Urothelium cell line (cell line): ENCODE data around the gene DAAM2.
A peak's percentile ranks its signal among the peaks of the same experiment; 100 is the strongest.

Experiments
- DNase-seq: peaks from one replicate; pipeline ENCODE4 v3.0.0; 2011; ENCODE audit warnings: low spot score, mixed read lengths
- FAIRE-seq: peaks from 2 replicates; lab custom pipeline; 2011; peaks lifted over from hg19 to GRCh38; lab: Jason Lieb, UNC

The DAAM2 gene

DNA sequence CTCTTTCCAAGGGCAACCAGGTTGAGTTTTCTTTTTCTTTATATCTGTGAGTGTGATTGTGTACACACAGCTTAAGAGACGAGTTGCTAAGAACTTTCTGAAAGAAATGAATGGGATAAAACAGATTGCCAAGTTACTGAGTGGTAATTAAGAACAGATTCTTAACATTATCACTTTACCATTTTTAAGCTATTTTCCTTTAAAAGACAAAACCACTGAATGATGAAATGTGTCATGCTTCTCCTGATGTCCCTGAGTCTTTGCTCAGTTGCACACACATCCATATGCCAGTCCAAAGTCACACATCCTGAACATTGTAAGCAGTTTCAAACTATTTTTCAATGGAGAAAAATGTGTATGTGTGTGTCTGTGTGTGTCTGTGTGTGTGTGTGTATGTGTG lies 5.5 kb upstream of the DAAM2 start:
- DNase-seq (no peak), FAIRE-seq (no peak)

DNA sequence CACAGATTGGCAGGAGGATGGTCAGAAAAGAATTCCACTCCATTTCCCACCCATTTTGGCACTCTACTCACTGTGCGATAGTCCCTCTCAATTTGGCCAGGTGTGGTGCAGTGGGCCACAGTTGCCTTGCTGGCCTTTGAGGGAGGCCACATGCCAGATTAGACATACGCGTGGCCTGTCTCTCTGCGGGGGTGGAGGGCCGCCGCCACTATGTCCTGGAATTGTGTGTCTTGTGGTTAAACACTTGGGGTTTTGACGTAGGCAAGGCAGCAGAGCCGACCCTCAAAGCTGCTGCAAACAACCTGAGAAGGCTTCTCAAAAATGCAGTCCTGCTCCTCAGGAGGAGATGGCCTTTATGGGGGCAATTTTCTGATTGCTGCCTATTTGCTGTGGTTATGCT lies 4.9 kb upstream of the DAAM2 start:
- no peak for FAIRE-seq
- no peak for DNase-seq

DNA sequence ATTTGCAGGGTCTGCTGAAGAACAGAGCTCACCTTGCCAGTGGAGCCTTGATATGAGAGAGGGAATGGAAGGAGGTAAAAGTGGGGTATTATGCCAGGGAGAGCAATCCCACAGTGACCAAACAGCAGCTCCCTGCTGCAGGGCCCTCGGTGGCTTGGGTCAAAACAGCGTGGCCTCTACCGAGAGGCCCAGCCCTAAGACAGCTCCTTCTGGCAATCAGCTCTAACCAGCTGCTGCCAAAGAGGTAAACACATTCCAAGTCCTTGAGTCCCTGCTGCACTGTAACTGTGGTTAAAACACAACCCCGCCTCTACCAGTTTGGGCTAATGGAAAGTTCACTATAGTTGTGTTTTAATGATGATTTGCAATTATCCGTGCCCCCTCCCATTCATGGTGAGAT lies 1.4 kb upstream of the DAAM2 start:
- FAIRE-seq, result no peak
- DNase-seq, result no peak

DNA sequence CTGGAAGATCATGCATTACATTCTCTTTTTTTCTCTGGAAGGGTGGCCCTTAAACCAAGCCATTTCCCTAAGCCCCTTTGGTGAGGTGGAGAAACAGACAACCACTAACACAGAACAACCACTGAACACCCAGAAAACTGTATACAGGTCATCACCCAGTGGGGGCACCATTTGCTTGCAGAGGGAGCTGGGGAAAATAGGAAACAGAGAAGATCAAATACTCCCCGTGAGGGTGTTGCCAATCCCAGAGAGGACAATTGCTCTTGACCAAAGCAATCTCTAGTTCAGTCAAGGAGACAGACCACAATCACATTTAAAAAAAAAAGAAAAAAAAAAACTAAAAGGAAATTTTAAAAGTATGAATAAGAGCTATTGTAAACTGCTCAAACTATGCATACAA lies 865 bp upstream of the DAAM2 start:
- FAIRE-seq (no peak), DNase-seq (no peak)

DNA sequence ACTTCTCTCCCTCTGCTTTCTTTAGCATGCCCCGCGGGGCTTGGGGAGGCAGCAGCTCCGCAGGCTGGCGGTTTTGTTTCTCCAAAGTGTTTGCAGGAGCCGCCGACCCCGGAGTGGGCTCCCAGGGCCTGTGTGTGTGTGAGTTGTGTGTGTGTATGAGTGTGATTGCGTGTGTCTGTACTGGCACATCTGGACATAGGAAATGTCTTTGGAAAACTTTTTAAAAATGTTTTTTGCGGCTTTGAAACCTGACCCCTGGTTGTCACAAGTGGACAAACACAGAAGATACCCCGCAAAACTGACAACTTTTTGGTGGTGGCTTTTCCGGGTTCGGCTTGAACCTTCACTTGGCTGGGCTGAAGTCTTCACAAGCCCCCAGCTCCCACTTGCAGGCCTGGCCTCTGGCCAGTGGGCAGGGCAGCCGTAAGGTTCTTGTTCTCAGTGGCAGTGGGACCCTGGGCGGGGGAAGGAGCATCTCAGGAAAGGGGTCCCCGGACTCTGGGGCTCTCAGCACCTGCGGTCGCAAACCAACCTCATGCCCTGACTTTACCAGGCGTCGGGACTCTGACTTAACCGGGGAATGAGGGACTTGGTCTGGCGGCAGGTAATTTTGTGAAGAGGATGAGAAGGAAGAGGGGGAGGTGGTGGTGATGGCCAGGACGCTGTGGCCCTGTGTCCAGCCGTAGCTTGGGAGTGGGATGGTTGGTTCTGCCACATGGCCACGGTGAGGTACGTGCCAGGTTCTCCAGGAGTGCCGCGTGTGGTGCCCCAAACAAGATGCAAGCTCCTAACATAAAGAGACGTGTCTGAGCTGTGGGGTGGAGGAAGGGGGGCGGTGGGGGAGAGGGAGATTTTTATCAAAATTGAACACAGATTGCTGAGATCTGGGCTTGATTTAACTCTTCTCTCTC lies 619 bp downstream of the DAAM2 start:
- DNase-seq (no peak), FAIRE-seq (peak; percentile 48)

DNA sequence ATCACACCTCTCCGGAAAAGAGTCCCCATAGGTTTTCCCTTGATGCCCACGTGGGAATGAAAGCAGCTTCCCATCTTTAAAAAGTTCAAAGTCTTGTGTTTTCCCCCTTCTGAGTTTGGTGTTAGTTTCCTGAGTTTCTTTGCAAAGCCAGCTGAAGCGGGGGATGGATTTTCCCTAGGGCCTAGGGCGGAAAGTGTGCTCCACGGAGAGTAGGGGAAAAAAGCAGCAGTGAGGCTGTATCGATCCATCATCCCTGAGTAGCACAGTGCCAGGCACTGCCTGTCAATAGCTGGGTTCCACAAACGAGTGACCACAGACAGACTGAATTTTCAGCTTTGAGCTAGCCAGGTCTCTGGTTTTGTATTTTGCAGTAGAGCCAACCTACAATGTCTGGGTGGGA lies 1.3 kb downstream of the DAAM2 start:
- no peak for DNase-seq
- FAIRE-seq, result no peak

DNA sequence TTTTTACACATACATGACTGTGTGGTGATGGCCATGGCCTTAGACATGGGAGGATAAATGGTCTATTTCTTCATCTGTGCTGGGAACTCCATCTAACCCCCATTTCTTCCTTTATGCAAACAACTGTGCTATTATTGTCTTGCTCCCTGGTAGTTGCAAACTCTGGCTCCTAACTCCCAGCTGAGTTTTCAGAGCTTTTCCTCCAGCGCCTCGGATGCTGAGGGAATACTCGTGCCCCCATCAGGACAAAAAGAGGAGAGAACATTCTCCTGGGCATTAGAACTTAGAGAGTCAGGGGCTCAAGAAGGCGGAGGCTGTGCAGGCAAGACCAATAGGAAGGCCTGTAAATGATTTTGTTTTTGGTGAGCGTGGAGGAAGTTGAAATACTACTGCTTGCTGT lies 2.1 kb downstream of the DAAM2 start:
- FAIRE-seq (no peak), DNase-seq (no peak)

DNA sequence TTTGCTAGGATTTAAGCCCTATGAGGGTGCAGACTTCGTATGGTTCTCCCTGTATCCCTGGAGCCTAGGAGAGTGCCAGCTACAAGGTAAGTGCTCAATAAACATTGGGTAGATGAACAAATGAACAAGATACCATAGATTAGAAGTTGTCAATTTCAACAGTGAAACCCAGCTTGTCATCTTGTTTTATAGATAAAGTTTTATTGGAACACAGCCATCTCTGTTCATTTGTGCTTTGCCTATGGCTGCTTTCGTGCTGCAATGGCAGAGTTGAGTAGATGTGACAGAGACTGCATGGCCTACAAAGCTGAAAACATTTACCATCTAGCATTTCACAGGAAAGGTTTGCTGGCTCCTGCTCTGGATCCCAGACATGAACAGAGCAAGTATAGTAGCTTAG lies 5.6 kb downstream of the DAAM2 start:
- no peak for FAIRE-seq
- DNase-seq, result no peak

DNA sequence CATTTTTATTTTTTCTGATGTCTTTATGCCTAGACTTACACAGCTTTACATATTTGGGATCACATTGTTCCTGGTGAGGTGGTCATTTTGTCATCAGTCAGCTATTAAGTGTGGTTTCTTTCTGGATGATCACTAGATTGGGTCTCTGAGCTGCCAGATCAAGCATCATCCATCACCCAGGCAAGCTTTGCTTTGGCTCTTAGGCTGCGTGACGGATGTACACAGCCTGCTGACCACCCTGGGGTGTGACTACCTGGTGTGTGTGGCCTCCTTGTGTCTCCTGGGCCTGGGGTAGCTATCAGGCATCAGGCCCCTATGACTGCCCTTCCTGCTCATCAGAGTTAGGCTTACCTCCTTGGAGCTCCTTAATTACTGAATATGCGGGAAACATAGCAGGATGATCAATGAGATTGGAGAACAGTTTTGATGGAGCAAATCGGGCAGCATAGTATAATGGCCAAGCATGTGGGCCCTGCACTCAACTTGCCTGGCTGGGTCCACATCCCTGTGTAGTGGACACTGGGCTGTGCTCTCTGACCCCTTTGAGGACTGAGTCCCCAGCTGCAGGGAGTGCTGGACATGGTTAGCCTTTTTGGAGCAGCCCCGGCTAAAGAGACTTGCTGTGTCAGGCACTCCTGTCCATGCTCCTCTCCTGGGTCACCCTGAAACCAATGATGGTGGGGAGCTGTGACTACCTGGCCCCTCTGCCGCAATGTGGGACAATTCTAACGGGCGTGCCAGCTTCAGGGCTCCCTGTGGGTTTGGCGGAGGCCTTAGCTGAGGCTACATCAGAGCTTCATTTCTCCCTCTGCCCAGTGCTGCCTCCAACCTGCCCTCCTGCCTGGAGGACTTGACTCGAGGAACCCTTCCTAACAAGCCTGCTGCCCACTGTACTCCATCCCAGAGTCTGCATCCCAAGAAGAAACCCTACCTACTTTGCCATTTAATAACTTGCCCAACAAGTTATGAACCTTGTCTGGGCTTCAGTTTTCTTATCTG lies 8.2 kb downstream of the DAAM2 start:
- DNase-seq (no peak), FAIRE-seq (no peak)

DNA sequence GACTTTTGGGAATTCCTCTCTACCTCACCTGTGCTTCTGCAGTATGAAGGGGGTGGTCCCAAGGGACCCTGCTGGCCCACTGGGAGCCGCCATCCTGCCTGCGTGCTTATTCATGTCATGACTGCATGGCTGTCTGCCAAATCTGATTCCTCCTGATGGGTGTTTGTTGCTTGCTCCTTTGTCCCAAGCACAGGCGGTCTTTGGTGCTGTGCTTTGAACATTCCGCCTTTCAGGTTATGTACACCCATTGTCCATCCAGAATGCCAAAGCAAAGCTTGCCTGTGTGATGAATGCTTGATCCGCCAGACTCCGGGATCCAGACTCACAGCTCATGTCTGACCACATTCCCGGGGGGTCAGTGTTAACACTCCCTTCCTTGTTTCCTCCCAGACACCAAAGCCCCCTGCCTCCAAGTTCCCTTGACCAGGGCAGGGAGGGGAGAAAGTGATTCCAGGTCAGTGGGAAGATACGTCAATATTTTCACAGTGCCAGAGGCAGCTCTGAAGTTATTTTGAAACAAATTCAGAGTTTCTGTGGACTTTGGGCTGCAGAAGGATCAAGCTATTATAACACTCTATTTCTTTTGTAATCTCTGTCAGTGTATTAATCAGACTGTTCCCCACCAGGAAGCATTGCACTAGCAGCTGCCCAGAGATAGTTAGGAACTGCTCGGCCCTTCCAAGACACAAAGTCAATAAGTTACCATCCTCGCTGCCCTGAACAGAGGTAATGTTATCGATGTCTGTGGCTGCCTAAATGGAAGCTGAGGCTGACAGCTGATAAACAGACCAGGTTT lies 9.5 kb downstream of the DAAM2 start:
- FAIRE-seq (no peak), DNase-seq (no peak)

DNA sequence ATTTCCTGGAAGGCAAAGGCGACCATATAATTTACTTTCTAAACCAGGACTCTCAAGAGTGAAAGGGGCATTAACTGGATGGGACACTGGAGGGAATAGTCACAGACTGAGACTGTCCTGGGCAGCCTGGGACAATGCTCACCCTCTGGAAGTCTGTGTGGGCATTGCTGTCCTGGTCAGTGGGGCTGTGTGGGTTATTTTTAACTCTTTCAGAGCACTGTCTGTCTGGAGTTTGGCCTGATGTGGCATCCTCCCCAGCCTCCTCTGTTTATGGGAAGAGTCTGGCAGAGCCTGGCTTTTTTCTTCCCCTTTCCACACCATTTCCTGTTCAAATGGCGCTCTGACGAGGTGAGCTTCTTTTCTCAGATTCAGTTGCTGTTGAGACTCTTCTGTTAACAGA lies 11.7 kb downstream of the DAAM2 start:
- no peak for DNase-seq
- no peak for FAIRE-seq

DNA sequence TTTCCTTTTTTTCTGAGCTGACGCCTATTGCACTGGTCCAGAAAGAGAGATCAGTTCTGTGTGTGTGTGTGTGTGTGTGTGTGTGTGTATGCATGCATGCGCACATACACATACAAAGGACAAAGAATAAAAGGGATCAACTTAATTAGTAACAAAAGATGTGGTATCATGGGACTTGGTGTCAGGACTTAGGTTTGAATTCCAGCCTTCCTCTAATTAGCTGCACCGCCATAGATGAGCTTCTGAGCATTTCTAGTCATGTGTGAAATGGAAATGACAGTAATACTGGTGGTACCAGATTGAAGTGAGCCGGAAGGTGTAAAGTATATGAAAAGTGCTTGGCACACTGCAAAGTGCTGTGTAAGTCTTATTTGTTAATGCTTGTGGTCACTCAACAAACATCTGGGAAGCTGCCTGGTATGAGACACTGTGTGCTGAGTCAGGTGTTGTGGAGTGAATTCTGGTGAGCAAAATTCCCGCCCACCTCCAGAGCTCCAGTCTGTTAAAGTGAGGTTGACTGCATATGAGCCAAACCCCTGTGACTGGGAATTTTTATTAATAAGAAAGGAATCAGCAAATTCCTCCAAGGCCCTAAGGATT lies 12.4 kb downstream of the DAAM2 start:
- DNase-seq, result peak; percentile 73
- FAIRE-seq, result no peak

DNA sequence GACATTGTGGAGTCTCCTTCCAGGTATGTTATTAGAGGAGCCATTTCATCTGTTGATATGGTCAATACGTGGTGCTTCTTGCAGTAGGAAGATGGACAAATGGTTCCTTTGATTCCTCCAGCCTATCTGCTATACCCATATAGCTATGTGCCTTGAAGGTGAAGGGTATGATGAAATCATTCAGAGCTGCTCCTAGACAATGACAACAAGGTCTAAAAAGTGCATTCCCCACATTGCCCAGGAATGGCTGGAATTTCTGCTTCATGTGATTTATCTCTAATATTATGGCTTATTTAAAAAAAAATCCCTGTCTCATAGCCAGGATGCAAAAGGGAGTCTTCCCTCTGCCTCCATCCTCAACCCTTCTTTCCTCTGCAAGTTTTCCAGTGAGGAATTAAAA lies 14.1 kb downstream of the DAAM2 start:
- FAIRE-seq, result no peak
- no peak for DNase-seq

DNA sequence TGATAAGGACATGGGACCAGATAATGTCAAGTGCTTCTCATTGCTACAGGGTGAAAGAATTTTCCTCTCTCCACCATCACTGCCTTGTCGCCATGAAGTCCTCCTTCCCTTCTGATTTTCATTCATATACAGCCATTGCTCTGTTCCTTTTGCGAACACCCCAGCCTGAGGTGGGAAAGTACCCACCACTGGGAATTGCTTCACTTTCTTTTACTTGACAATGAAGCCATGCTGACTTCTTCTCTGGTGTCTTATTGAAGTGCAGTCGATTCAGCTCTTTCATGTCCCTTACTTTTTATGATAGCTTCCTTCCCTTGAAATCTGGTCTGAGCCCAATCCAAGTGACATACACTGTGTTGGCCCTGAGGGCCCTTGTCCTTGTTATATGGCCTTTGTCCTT lies 16.2 kb downstream of the DAAM2 start:
- DNase-seq (no peak), FAIRE-seq (no peak)

DNA sequence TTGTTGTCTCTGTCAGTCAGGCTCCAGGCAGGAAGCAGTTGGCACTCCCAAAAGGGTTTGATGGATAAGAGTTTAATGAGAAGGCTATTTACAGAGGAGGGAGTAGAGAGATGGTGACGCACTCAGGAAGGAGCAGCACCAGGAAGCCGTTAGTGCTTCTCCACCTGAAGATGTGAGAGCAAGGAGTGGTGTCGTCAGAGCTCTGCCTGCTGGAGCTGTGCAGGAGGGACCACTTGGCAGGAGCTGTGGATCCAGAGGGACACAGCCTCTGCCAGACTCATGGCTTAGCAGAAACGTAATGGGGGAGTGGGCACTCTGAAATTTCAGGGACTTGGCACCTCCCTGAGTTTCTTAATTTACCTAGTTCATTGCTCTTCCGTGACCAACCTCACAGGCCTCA lies 16.8 kb downstream of the DAAM2 start:
- FAIRE-seq (no peak), DNase-seq (no peak)

DNA sequence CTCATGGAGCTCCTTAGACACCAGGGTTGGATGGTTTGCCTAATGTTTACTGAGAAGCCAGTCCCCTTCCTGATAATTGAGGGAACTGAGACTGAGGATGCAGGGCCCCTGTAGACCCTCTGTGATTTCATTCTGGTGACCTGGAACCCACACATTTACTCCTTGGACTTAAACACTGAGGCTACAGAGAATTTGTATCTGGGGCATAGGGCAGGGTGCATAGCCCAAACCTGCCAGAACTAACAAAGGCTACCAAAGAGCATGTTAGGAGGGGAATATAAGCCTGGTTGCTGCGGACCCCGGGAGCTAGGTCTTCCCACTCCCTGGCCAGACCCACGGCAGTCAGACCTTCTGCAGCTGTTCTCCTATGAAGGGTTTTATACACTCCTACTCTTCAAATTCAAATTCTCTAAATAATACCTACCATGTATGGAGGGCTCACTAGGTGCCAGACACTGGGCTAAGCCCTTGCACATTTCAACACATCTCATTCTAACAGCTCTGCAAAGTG lies 19.7 kb downstream of the DAAM2 start:
- FAIRE-seq (no peak), DNase-seq (no peak)

DNA sequence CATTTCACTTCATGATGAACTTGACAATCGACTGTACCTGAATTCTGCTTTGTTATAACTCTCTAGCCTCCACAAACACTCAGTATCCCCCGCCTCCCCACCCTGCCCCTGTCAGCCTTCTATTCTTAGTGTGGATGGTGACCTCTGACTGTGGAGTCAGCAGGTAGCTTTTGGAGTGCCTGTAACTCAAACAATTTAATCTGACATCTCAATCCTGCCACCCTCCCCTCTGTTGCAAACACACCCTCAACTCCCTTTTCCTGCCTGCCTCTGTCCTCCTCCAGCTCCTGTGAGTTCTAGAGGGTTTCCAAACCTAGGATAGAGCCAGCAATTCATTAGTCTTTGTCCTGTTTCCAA lies 20.3 kb downstream of the DAAM2 start:
- DNase-seq, result no peak
- no peak for FAIRE-seq

DNA sequence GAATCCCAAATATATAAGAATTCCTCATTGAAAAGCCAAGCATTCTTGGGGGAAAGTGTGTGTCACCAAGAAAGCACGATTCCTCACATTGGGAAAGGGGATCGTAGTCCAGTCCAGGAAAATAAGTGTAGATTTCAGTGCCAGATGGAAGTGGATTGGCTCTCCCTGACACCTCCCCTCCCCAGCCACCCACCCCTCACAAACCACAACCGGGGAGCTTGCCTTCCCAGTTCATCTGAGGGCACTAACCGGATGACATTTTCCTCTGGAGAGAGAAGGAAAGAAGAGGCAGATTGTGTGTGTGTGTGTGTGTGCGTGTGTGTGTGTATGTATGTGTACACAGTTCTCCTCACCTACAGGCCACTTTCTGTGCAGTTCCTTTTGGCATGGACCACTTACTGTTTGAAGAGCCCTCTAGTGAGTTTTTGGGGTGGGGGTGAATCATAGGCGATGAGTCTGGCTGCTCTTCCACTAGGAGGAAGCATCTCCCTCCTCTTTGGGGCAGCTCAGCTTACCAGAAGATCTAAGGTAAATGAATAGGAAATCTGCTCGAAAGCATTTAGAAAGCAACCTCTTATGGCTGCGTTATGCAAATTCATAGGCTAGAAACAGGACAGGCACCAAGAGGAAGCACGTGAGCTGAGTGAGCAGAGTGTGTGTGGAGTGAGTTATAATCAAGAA lies 20.8 kb downstream of the DAAM2 start:
- DNase-seq (peak; percentile 40), FAIRE-seq (no peak)

DNA sequence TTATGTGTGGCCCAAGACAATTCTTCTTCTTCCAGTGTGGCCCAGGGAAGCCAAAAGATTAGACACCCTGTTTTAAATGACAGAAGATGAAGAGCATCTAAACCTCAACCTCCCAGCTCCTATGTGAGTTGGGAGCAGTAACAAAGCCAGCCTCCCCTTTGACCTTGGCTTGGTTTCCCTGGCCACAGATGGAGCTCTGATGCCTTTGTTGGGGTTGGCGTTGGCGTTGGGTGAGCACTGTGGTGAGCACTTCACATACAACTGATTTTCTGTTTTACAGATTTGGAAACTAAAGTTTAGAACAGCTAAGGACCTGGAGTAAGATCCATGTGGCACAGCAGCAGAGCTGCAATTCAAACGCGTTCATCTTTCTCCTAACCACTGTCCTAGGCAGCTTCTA lies 22.1 kb downstream of the DAAM2 start:
- DNase-seq (no peak), FAIRE-seq (no peak)

DNA sequence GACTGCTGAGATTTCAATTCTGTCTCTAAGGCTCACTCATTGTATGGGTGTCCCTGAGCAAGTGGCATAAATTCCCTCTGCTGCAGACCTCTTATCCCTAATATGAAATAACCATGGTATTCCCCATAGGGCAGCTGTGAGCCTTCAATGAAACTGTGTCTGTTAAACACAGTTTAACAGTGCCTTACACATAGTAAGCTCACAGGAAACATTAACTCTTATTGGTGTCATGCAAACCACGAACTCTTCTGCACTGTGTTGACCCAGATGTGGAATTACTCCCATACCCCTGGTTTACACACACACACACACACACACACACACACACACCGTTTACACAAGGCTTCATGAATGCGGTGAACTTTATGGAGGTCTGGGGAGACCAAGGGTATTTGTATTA lies 23.2 kb downstream of the DAAM2 start:
- DNase-seq (no peak), FAIRE-seq (no peak)
